ENCODE results near the gene TBC1D22A.
A peak's percentile ranks its signal among the peaks of the same experiment; 100 is the strongest.

Gene TBC1D22A

DNA sequence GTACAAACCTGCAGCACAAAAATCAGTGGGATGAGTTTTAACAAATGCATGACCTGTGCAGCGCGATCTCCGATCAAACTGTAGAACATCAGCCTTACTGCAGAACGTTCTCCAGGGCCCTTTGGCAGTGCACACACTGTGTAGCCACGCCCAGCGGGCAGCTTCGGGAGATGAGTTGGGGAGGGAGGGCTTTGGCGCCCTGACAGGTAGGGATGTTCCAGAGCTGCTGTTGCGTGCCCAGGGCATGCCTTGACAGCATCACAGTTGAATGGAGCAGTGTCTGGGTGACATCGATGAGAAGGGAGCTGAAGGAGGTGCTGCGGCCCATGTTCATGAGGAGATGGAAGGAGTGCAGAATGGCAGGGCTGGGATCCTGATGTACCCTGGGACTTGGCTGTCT, 80.2 kb downstream of the TBC1D22A start:
- no peak for DNase-seq

DNA sequence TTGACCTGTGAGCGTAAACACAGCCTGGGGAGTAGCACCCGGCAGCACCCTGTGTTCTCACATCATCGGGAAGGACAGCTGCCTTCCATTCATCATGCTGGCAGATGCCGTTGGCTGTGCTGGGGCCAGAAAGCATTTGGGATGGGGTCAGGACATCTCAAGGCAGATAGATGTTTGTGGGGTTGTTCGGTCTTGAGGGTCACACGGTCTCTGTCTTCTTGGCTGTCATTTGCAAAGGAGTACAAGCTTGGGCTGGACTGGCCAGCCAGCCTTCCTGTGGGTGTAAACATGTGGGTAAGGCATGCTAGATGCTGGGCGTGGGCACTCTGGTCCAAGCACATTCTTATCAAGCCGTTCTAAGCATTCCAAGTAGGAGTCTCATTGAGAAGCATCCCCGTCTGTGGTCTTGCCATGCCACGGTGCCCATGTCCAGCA, 81.4 kb downstream of the TBC1D22A start:
- DNase-seq, result no peak

DNA sequence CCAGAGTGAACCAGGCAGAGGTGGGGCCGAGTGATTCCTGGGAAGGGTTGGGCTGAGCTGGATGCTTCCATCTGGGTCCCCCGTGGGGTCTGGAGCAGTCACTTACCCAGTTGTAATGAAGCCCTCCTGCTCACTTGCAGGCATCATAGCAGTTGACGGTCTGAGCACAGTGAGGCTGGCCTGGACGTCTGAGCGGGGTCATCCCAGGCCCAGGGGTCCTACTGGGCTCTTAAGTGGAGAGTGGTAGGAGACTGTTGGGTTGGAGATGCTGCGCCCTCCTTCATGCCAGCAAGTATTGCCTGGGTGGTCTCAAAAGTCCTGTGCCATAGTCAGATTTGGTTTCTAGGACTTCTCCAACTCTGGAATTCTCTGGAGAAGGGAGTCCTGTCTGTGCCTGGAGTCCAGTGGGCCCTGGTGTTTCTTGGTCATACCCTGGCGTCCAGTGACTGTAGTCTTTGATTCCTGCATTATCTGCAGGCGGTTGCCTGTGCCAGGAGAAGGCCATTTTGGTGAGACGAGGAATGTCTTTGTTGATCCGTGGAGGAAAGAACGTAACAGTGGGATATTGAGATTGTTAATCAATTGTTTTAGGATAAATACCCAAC, 82.3 kb downstream of the TBC1D22A start:
- no peak for DNase-seq

DNA sequence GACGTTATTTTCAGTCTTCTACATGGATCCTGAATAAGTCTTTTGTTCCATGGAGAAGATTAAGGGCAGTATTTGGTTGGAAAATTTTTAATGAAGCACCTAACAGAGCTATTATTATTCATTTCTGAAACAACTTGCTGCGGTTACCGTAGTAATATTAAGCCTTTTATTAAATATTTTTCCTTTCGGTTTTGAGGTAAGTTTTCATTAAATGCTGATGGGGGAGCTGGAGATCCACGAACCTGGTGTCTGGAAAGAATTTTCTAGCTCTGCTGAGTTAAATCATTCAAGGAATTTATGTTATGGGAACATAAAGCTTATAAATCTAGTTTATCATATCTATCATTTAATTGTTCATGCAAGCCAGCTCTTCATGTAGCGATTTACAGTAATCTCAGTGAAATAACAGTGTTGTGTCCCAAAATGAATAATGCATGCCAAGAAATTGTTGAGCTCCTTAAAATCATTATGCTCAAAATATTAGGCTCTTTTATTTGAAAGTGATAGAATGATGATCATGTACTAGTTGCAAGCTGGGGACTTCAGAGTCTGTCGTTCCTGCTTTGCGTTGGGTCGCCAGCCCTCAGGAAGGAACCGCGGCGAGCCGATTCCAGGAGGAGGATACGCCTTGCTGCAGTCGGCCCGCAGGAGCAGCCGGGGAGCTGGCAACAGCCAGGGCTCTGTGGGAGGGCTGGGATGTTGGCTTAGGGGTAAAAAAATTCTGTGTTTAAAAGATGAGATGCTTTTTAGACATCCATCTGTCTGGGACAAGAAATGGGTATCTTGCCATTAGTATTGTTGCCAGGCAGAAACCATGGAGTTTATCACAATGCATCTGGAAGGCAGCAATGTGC, 83.1 kb downstream of the TBC1D22A start:
- peak; percentile 34 for DNase-seq

DNA sequence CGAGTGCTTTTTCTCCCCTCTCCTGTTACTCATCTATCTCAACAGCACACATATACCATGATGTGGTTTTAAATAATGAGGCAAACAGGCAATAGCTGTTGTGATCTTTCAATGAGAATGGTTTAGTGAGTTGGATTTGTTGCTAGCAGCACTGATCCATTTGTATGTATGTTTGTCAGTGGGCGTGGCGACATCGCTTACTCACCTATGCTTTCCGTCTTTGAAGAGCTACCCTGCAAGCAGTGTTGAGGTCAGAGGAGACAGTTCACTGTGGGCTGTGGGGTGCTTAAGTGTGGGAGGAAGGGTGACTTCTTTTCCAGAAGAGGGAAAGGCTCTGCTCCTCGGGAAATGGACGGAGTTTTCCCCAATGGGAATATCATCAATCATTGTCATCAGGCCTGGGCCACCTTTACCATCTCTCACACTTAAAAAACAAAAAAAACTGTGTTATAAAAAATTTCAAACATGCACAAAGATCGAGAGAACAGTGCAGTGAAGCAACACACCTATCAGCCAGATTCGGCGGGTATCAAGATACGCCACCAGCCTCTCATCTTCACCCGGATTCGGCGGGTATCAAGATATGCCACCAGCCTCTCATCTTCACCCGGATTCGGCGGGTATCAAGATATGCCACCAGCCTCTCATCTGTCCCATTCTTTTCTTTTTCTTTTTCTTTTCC, 83.8 kb downstream of the TBC1D22A start:
- DNase-seq, result no peak

DNA sequence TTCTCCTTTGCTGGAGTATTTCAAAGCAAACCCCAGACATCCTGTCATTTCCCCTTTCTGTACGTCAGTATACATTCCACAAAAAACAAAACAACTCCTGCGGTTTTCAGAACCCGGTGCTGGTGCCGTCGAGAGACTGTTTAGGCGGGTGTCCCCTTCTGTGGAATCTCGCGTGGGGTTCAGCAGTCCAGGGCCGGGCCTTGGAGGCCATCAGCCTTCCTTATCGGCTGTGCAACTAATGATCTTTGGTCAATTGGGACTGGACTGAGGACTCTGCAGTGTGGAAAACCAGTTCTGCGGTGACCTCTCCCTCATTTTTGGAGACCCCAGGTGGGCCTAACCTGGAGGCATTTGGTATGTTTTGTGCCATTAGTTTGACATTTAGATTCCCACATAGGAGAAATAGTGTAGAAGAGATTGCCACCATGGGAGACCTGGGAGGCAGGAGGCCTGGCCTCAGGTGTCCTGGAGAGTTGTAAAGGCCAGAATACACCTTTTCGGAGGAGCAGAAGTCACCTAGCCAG, 84.4 kb downstream of the TBC1D22A start:
- DNase-seq, result no peak

DNA sequence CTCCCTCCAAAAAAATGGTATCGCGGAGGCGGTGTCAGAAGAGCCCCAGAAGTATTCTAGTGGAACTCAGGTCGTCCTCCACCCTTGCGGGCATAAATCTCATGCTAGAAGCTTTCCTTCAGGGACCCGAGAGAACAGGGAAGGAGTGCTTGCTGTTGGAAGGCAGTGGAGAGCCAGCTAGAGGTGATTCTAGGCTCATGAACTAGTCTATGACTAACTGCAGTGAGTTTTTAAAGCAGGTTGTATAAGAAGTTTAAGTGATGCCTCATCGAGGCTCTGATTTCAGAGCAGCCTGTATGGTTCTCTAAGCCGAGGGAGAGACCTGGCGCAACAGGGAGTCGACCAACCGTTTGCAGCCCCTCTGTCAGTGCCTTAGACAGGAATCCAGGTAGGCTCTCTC, 85.7 kb downstream of the TBC1D22A start:
- DNase-seq, result no peak

DNA sequence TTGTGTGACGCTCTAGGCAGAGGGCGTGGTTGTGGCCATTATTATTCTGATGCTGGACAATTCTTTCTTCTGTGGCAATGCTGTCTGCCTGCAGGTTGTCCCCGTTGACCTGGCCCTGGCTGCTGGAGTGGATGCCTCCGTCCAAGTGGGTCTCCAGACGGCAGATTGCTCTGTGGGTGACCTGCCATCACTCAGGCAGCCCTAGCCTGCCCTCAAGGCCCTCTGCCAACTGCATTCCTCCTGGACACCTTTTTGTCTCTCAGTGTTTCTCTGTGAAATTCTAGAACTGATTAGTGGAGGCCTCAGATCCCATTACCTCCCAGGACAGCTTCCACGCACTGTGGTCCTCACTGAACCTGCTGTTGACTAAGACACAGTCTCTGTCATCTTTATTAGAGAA, 86.7 kb downstream of the TBC1D22A start:
- no peak for DNase-seq

DNA sequence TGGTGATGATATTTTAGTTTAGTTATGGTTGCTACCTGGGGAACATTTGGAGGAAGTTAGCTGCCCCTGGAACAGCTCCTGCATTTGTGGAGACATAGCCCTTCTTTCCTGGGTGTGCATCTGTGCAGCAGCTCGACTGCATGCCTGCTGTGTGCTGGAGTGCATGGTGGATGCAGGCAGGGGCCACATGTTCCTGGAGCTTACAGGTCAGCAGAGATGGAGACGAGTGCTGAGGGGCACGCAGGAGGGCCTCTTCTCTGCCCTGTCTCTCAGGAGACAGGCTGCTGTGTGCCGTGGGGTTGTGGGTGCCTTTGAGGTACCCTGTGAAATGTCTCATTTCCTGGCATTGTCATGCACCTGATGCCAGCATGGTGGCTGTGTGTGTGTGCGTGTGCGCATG, 87.5 kb downstream of the TBC1D22A start:
- no peak for DNase-seq

DNA sequence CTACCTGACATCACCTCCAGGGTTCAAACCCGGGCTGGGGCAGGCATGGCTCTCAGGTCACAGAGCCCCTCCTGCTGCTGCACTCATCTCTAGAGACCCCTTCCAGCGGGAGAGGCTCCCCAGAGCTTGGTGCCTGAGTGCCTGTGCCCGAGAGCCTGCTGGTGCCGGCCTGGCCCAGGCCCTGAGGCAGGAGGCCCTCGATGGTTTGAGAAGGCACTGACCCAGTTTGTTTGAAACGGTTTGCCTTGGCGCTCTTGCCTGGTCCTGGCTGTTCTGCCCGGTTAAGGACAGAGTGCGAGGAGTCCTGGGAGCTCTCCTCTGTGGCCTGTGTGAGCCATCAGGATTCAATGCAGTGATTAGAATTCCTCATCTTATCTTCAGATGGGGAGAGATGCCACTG, 88.9 kb downstream of the TBC1D22A start:
- no peak for DNase-seq

DNA sequence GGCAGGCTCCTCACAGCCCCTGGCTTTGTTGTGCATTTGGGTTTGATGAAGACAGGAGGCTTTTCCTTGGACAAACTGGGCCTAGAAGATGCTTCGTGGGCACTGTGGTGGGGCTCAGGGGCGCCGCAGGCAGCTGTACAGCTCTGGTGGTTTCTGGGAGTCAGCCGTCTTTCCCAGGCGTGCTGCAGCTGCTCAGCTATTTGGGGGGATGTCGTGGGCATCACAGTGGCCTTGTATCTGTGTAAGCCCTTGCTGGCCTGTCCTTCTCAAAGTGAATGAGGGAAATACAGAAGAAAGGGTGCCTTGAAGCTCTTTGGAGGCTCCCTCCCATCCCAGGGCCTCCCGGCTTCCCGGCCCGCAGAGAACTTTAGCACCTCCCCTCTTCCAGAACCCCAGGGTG, 89.5 kb downstream of the TBC1D22A start:
- no peak for DNase-seq

DNA sequence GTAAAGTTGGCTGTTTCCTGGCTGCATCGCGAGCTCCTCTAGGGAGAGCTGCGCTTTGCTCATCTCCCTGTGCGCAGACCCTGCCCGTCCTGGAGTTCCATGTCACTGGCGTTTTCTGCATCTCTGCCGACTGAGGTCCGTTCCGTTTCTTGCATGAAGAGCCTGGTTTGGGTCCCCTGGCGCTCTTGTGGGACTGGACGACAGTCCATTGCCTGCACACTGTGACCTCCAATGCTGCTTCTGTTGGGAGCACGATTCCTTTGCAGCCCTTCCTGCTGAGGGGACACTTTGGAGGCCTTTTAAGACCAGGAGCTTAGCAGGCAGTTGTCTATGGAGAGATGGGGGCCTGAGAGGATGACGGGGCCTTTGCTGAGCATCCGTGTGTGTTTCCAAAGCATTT, 90.3 kb downstream of the TBC1D22A start:
- no peak for DNase-seq

DNA sequence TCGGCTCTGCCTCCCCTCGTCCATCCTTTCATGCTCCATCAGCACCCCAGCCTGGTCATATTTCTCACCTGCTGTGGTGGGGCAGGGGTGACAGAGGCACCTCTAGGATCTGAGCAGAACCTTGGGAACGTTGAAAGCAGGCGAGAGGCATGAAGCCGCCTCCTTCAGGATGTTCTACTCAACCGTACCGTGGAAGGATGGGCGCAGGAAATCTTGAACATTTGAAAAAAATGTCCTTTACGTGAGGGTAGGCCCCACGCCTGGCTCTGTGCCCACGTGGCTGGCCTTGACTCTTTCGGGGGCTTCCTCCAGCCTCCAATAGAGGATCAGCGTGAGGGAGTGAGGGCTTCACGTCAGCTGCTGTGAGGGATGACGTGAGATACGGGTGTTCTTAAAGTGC, 90.7 kb downstream of the TBC1D22A start:
- DNase-seq, result no peak

DNA sequence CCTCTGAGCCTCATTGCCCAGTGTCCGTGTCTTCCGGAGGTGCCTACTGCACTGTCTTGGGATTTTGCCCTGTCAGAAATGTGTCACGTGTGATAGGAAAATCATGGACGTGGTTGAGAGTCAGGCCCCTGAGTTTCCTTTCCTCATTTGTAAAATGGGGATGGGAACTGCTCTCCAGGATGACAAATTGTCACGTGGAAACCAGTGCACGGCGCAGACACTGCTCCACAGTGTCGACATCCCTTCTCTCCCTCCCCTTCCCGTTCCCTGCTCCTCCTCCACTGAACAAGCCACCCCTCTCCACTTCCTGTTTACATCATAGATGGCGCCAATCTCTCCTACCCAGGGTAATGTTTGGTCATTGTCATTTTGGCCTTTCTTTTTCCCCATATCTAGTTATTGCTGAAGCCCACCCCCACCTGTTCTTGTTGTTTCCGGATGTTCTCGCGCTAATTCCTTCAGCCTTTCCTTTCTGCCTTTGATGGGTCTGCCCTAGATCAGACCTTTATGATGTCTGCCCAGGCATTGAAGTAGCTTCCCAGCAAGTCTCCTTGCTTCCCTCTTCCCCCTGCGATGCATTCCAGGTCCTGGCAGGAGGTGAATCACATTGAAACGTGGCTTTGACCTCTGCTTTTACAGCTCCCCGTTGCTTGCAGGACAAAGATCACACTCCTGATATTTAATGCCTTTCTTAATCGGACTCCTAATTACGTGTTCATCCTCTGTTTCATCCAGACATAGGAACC, 91.8 kb downstream of the TBC1D22A start:
- peak; percentile 37 for DNase-seq

DNA sequence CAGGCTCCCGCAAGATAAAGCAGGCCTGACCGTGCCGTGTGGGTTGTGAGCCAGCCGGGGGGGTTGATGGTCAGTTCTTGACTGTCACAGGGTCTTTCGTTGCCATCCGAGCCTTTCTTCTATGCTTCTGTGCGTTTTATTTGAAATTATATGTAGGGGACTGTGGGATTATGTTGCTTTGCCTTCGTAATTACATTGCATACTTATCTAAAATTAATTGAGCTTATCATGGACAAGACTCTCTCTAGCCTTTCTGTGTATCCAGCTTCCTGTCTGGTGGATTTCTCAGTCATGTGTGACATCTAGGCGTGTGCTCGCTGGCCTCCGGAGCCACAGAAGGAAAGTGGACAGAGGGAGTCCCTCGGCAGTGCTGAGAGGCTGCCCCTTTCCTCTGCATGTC, 93.2 kb downstream of the TBC1D22A start:
- no peak for DNase-seq

DNA sequence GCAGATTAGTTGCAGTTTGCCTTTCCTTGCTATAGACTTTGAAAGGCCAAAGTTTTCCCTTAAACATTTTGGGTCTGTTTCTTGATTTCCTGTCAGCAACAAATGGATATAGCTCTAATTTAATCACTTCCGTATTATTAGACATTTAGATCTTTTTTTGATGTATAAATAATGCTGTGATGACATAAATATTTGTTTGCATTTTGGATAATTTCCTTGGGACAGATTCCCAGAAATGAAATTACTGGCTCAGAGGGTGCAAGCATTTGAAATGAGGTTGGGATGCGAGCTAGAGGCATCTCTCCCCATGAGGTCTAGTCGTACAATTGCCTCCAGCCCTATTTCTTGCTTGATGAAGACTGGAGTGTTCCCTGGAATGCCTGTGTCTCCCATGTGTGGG, 94.2 kb downstream of the TBC1D22A start:
- DNase-seq, result no peak

DNA sequence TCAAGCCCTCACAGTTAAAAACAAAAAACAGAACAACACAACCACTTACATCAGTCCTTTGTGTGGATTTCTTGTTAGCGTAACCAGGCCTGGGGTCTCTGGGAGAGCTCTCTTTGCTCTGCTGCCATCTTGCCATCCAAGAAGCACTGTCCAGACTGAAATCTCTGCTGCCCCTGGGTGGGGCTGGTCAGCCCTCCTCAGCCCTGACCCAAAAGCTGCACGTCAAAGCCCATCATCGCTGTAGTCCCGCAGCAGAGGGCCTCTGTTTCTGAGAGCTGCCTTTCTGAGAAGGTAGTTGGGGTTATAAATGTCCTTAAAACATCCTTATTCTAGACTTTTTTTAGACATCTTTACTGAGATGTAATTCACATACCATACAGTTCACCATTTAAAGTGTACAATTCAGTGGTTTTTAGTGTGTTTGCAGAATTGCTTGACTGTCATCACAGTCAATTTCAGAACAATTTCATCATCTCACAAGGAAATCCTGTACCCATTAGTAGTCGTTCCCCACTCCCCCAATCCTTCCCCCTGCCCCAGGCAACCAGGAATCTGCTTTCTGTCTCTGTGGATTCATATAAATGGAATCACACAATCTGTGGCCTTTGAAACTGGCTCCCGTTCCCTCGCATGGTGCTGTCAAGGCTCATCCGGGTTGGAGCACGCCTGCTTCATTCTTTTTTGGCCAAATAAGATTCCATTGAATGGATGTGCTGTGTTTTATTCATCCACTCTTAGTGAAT, 94.9 kb downstream of the TBC1D22A start:
- no peak for DNase-seq

DNA sequence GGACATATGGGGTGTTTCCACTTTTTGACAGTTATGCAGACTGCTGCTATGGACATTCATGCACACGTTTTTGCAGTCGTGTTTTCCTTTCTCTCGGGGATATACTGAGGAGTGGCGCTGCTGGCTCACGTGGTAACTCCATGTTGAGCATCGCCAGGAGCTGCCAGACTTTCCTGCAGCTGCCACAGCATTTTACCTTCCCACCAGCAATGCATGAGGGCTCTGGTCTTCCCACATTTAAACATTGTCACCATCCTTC, 95.4 kb downstream of the TBC1D22A start:
- DNase-seq, result no peak

DNA sequence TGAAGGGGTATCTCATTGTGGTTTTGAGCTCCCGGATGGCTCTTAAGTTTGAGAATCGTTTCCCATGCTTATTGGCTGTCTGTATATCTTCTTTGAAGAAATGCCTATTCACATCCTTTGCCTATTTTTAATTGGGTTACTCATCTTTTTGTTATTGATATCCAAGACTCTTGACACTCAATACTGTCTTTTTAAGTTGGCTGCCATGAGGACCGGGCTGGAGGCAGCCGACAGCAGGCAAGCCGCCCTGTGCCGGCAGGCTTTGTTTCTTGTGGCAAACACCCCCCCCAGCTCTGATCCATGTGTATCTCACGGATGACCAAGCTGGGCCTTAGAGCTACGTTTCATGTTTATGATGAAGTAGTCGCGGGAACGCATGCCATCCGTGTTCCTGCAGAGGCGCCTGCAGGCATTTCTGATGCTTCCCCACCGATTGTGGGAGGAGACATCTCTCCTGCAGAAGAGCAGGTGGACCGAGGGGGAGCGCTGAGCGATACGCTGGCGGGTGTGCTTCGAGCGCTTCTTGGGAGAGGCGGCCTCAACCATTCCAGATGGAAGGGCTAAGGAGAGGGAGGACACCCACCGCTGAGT, 95.8 kb downstream of the TBC1D22A start:
- no peak for DNase-seq

DNA sequence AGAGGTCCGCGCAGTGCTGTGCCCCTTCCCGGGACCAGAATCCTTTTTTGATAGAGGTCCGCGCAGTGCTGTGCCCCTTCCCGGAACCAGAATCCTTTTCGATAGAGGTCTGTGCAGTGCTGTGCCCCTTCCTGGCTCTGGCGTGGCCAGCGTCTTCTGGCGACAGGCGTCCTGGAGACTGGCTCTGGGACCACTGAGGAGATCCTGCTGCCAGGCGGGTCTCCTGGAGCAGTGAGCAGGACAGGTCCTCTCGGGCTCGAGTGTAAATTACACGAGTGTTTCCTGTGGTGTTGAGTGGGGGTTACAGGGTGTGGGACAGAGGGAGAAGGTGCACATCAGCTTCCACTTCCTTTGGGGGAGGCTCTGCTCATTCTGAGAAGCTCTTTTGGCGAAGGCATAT, 98.1 kb downstream of the TBC1D22A start:
- DNase-seq, result no peak

DNA sequence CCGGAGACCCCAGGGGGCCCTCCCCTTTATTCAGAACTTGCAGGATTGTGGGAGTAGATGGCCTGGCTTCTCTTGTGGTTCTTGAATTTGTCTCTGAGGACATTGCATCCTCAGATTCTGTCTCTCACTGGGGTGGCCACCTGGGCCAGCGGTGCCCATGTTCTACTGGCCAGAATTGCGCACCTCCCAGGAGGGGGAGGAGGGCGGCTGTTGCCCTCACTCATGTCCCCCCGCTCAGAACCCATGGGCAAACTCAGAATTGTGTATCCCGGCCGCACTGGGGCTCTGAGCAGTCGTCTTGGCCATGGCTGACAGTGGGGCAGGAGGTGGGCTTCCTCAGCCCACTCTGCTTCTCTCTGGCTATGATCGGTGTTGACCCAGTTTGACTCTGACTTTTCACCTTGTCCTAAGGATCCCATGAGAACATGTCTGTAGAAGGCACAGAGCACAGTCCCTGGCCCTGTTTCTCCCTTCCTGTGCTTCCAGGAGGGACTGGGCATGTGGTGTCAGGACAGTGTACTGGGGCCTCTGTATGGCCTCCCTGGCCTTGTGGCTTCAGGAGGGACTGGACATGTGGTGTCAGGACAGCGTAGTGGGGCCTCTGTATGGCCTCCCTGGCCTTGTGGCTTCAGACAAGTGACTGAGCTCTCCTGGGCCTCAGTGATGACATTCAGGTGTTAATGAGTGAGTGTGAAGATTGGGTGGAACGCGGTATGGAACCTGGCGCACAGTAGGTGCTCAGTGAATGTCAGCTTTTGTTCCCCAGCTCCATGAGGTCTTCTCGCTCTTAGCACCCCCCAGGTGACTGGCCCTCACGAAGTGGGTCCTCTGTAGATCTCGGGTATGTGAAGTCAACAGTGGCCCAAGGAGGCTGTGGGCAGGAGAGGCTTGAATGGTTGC, 99.3 kb downstream of the TBC1D22A start:
- no peak for DNase-seq
